Measurements from ENCODE around the gene SPIB. TPM values are rescaled to one million over a fixed set of nuclear protein-coding genes. Genes with fewer than 3 reads are reported as not detected.

The SPIB gene
- total RNA-seq, 1 donor from 2014 or later, result not detected

GRCh38 chr19:50410109-50410508, 8.6 kb upstream of the SPIB start:
- H3K9ac ChIP-seq, result no peak overlapping the region
- no peak overlapping the region for H3K4me3 Mint-ChIP-seq
- no peak overlapping the region for H3K4me3 ChIP-seq
- no peak overlapping the region for H3K4me2 ChIP-seq
- H3K27me3 ChIP-seq, result no peaks in the 10 kb centered on the region
- no peaks in the 10 kb centered on the region for H3K36me3 ChIP-seq
- H3K27ac Mint-ChIP-seq, result no peak overlapping the region
- H4K20me1 ChIP-seq (ENCODE audit: low read depth), result peaks cover 8% of the 10 kb centered on the region
- TF ChIP-seq, protein P1, sequence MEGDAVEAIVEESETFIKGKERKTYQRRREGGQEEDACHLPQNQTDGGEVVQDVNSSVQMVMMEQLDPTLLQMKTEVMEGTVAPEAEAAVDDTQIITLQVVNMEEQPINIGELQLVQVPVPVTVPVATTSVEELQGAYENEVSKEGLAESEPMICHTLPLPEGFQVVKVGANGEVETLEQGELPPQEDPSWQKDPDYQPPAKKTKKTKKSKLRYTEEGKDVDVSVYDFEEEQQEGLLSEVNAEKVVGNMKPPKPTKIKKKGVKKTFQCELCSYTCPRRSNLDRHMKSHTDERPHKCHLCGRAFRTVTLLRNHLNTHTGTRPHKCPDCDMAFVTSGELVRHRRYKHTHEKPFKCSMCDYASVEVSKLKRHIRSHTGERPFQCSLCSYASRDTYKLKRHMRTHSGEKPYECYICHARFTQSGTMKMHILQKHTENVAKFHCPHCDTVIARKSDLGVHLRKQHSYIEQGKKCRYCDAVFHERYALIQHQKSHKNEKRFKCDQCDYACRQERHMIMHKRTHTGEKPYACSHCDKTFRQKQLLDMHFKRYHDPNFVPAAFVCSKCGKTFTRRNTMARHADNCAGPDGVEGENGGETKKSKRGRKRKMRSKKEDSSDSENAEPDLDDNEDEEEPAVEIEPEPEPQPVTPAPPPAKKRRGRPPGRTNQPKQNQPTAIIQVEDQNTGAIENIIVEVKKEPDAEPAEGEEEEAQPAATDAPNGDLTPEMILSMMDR (IDR thresholded peaks at IDR 0.05), result no peak
- TF ChIP-seq EZH2 (IDR thresholded peaks at IDR 0.05) (no peak), EZH2phosphoT487 (IDR thresholded peaks at IDR 0.05) (no peak)
- no peak for DNase-seq (ENCODE audit: low spot score)
- peaks cover 4% of the 10 kb centered on the region for H3K27me3 Mint-ChIP-seq (ENCODE audit: insufficient read depth, low read depth)
- peaks cover 3% of the 10 kb centered on the region for H3K4me1 Mint-ChIP-seq
- H3K36me3 Mint-ChIP-seq, result peaks cover 11% of the 10 kb centered on the region
- peaks cover 12% of the 10 kb centered on the region for H3F3A ChIP-seq (ENCODE audit: low read depth)
- no peaks in the 10 kb centered on the region for H3K9me3 Mint-ChIP-seq
- no peak overlapping the region for H3K27ac ChIP-seq
- H3K9me3 ChIP-seq (ENCODE audit: low read depth), result no peaks in the 10 kb centered on the region
- no peaks in the 10 kb centered on the region for H3K79me2 ChIP-seq (ENCODE audit: low read depth)
- H3K4me1 ChIP-seq, result no peaks in the 10 kb centered on the region
- H2AFZ ChIP-seq (replicated peaks), result no peak overlapping the region

- H3K27ac Mint-ChIP-seq, result no peak overlapping the region
- H3K36me3 ChIP-seq, result no peaks in the 10 kb centered on the region
- DNase-seq (ENCODE audit: low spot score), result no peak
Observed at GRCh38 chr19:50412419-50412818, 6.3 kb upstream of the SPIB start.

GRCh38 chr19:50413096-50413495, 5.6 kb upstream of the SPIB start:
- Histone ChIP-seq H3K9ac (no peak overlapping the region), H3K27ac (no peak overlapping the region), H3K4me3 (no peak overlapping the region), H3K9me3 (ENCODE audit: low read depth) (no peaks in the 10 kb centered on the region), H3F3A (ENCODE audit: low read depth) (peaks cover 12% of the 10 kb centered on the region), H3K36me3 (no peaks in the 10 kb centered on the region), H3K4me1 (no peaks in the 10 kb centered on the region), H2AFZ (replicated peaks) (no peak overlapping the region), H3K79me2 (ENCODE audit: low read depth) (no peaks in the 10 kb centered on the region), H4K20me1 (ENCODE audit: low read depth) (peaks cover 12% of the 10 kb centered on the region), H3K27me3 (peaks cover 1% of the 10 kb centered on the region), H3K4me2 (no peak overlapping the region)
- TF ChIP-seq EZH2phosphoT487 (IDR thresholded peaks at IDR 0.05) (no peak), EZH2 (IDR thresholded peaks at IDR 0.05) (no peak)
- TF ChIP-seq, protein P1 (IDR thresholded peaks at IDR 0.05), result no peak
- H3K27me3 Mint-ChIP-seq (ENCODE audit: insufficient read depth, low read depth), result peaks cover 2% of the 10 kb centered on the region
- no peaks in the 10 kb centered on the region for H3K9me3 Mint-ChIP-seq
- no peak overlapping the region for H3K4me3 Mint-ChIP-seq
- H3K4me1 Mint-ChIP-seq, result peaks cover 3% of the 10 kb centered on the region
- H3K27ac Mint-ChIP-seq, result no peak overlapping the region
- H3K36me3 Mint-ChIP-seq, result peaks cover 11% of the 10 kb centered on the region
- no peak for DNase-seq (ENCODE audit: low spot score)

More at GRCh38 chr19:50412419-50412818, 6.3 kb upstream of the SPIB start:
- Histone ChIP-seq H3K27me3 (no peaks in the 10 kb centered on the region), H3K27ac (no peak overlapping the region), H3K79me2 (ENCODE audit: low read depth) (no peaks in the 10 kb centered on the region), H3K9ac (no peak overlapping the region), H3K4me1 (no peaks in the 10 kb centered on the region), H3K4me3 (no peak overlapping the region), H4K20me1 (ENCODE audit: low read depth) (peaks cover 10% of the 10 kb centered on the region), H2AFZ (replicated peaks) (no peak overlapping the region), H3K4me2 (no peak overlapping the region), H3F3A (ENCODE audit: low read depth) (peaks cover 12% of the 10 kb centered on the region), H3K9me3 (ENCODE audit: low read depth) (no peaks in the 10 kb centered on the region)
- Mint-ChIP-seq H3K27me3 (ENCODE audit: insufficient read depth, low read depth) (peaks cover 2% of the 10 kb centered on the region), H3K9me3 (no peaks in the 10 kb centered on the region), H3K4me1 (peaks cover 3% of the 10 kb centered on the region), H3K36me3 (peaks cover 11% of the 10 kb centered on the region), H3K4me3 (no peak overlapping the region)
- TF ChIP-seq EZH2phosphoT487 (IDR thresholded peaks at IDR 0.05), result no peak
- TF ChIP-seq, protein P1 (IDR thresholded peaks at IDR 0.05), result no peak
- TF ChIP-seq EZH2 (IDR thresholded peaks at IDR 0.05), result no peak

Measured in neural progenitor cell (in vitro differentiated cells).